ENCODE results near the gene SERPINA5.
"Not testable (repeated sequence)": the region's sequence is repeated elsewhere in the genome, so short reads cannot be mapped to it uniquely, and the experiment has no call there.

SERPINA5 gene

GRCh38 chr14:94624537-94625352 lies 43.5 kb downstream of the SERPINA5 start:
- no peak for DNase-seq

DNA sequence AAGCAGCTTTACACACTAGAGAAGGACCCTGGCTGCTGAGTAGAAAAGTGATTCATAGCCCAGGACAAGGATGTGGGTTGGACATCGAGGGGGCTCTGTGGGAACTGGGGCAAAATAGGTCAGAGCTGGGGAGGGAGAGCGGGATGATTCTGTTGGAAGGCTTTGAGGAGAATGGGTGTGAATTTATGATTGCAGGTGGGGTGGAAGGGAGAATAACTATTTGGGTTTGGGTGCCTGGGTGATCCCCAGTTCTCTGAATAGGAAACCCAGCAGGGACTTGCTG lies 44.1 kb downstream of the SERPINA5 start:
- DNase-seq = no peak

GRCh38 chr14:94628578-94628977 lies 47.4 kb downstream of the SERPINA5 start:
- no peak for DNase-seq

- DNase-seq = no peak
Measured at GRCh38 chr14:94630396-94630795, 49.2 kb downstream of the SERPINA5 start.

DNA sequence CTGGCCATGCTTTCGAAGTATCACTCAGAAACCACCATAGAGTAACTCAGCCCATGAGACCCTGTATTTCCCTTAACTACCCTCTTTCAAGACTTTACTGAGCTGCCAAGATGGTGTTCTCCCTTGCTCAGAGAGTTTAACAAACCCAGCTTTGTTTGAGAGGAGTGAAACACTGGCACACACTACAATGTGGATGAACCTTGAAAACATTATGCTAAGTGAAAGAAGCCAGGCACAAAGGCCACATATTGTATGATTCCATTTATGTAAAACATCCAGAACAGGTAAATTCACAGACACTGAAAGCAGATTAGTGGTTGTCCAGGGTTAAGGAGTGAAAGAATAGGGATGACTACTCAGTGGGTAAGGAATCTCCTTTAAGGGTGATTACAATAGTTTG lies 49.8 kb downstream of the SERPINA5 start:
- no peak for DNase-seq

GRCh38 chr14:94631536-94632304 lies 50.5 kb downstream of the SERPINA5 start:
- DNase-seq = no peak

DNA sequence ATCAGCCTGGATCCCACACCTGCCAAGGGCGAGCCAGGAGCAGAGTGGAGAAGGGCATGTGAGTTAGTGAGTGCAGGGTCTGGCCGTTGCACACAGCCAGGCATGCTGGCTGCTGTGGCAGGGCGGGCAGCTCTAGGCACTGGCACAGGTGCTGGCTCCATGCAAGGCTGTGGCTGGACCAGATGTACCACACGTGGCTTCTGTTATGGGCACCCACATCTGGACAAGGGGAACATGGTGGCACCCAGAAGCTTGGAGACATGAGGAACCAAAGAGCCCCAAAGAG lies 51.0 kb downstream of the SERPINA5 start:
- DNase-seq = no peak

DNA sequence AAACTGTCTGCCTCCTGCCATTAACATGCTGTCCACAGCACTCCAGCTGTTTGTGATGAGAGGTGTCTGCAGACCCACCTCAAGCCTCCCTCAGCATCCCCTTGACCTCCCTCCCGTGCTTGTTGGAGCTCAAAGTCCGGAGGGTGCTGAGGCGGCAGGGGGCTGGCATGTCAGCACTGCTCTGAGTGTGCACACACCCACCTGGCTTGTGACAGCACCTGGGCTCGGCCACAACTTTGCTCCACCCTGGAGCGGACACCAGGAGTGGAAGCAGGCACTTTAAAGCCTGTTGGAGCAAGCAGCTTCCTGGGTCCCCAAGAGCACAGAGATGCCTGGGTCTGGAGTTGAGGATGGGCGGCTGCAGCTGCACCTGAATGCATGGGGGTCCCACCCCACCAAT lies 51.9 kb downstream of the SERPINA5 start:
- DNase-seq = no peak

DNA sequence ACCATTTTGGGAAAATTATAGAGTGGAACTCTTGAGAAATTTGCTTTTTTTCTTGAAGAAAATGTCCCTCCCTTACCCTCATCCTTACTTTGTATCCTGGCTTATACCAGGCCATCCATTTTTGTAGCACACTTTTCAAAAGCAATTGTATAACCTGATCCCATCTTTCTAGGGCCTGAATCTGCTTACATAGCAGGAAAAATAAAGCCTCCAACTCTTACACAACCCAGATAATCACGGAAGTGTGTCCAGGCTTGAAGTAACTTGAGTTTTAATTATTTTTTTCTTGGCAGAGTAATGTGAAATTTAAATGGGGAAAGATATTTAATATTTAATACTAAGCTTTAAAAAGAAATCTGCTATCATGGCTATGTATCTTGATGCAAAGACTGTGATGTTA lies 53.9 kb downstream of the SERPINA5 start:
- no peak for DNase-seq

GRCh38 chr14:94636744-94637412 lies 55.7 kb downstream of the SERPINA5 start:
- no peak for DNase-seq

DNA sequence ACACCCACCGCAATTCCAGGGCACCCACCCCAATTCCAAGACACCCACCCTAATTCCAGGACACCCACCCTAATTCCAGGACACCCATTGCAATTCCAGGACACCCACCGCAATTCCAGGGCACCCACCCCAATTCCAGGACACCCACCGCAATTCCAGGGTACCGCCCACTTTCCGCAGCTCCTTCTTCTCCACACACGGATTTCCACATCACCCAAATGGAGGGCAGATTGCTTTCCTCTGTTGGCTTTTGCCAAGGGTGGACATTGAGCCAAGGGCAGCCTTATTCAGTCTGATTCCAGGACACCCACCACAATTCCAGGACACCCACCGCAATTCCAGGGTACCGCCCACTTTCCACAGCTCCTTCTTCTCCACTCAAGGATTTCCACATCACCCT lies 56.6 kb downstream of the SERPINA5 start:
- not testable (repeated sequence) for DNase-seq

DNA sequence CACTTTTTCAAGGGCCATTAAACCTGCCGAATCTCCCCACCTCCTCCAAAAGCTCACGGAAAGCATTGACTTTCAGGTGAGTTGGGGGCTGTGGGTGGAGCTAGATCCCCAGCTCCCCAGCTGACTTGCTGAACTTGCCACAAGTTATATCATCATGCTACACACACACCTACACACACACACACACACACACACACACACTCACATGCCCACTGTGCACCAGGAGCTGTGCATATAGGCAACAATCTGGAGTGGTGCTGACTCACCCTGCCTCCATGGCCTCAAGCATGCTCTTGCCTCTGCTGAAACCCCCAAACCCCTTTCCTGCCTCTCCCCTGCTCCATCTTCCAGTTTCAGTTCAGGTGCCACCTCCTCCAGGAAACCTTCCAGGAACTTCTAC lies 57.1 kb downstream of the SERPINA5 start:
- no peak for DNase-seq

GRCh38 chr14:94638961-94639817 lies 58.0 kb downstream of the SERPINA5 start:
- DNase-seq = no peak

- no peak for DNase-seq
Measured at GRCh38 chr14:94640721-94641631, 59.8 kb downstream of the SERPINA5 start.

DNA sequence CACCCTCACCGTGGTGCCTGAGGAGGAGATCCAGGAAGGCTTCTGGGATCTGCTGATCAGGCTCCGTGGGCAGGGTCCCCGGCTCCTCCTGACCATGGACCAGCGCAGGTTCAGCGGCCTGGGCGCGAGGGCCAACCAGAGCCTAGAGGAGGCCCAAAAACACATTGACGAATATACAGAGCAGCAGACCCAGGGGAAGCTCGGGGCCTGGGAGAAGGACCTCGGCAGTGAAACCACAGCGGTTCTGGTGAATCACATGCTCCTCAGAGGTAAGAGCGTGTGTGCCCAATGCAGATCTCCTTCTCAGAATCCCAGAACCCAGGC lies 60.4 kb downstream of the SERPINA5 start:
- DNase-seq = no peak
